GM18861 (cell line): ENCODE measurements around the gene TNS1.

ENCODE experiments used
- ATAC-seq: cut with Tn5 transposase; IDR thresholded peaks from one replicate; pipeline ENCODE4 v1.9.1; 2021; ENCODE audit not compliant: unreplicated experiment

Gene TNS1

GRCh38 chr2:217983276-217984233 is 19.2 kb downstream of the TNS1 start:
- no peak for ATAC-seq

- ATAC-seq = no peak
Measured at GRCh38 chr2:217981971-217982370, 20.8 kb downstream of the TNS1 start.

- ATAC-seq = no peak
Measured at GRCh38 chr2:217981084-217981730, 21.6 kb downstream of the TNS1 start.

GRCh38 chr2:217980591-217980990 is 22.2 kb downstream of the TNS1 start:
- ATAC-seq = no peak

- no peak for ATAC-seq
Measured at GRCh38 chr2:217980036-217980435, 22.8 kb downstream of the TNS1 start.

- no peak for ATAC-seq
Measured at GRCh38 chr2:217979151-217979811, 23.5 kb downstream of the TNS1 start.

GRCh38 chr2:217978536-217979150 is 24.2 kb downstream of the TNS1 start:
- no peak for ATAC-seq

GRCh38 chr2:217977840-217978535 is 24.8 kb downstream of the TNS1 start:
- ATAC-seq = no peak

- no peak for ATAC-seq
Measured at GRCh38 chr2:217976301-217976700, 26.5 kb downstream of the TNS1 start.

GRCh38 chr2:217975626-217976025 is 27.2 kb downstream of the TNS1 start:
- ATAC-seq = no peak

- no peak for ATAC-seq
Measured at GRCh38 chr2:217974389-217975005, 28.3 kb downstream of the TNS1 start.

- no peak for ATAC-seq
Measured at GRCh38 chr2:217973008-217973787, 29.6 kb downstream of the TNS1 start.

GRCh38 chr2:217972490-217972889 is 30.3 kb downstream of the TNS1 start:
- no peak for ATAC-seq

GRCh38 chr2:217972037-217972436 is 30.8 kb downstream of the TNS1 start:
- ATAC-seq = no peak

- no peak for ATAC-seq
Measured at GRCh38 chr2:217971166-217971565, 31.6 kb downstream of the TNS1 start.

- ATAC-seq = no peak
Measured at GRCh38 chr2:217970206-217970605, 32.6 kb downstream of the TNS1 start.

GRCh38 chr2:217969588-217969987 is 33.2 kb downstream of the TNS1 start:
- ATAC-seq = no peak

- no peak for ATAC-seq
Measured at GRCh38 chr2:217968023-217968422, 34.8 kb downstream of the TNS1 start.

GRCh38 chr2:217966423-217967070 is 36.2 kb downstream of the TNS1 start:
- ATAC-seq = no peak
